ENCODE results near the gene ETS2.

DNA sequence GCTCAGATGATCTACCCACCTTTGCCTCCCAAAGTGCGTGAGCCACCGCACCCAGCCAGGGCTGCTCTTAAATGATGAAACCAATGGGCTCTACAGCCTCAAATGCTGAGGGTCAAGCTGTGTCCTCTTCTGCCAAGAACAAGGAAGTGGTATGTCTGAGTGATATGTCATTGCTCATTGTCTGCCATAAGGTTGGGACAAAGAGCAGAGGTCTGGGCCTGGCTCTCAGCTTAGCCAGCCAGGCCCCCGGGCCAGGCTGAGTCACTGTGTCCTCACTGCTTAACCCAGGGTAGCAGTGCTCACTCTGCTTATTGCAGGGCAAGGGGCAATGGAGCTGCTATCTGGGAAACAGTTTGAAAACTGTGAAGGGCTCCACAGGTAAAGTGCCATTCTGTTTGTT is 8.3 kb upstream of the ETS2 start:
- TF ChIP-seq EZH2phosphoT487 (IDR thresholded peaks at IDR 0.05; ENCODE audit: insufficient read depth, low read depth) (no peak), EZH2 (IDR thresholded peaks at IDR 0.05; ENCODE audit: insufficient read depth, poor library complexity, severe bottlenecking) (no peak)

Measured in GM23248 (cell line).